ENCODE data around the gene GDAP2.
A peak's percentile ranks its signal among the peaks of the same experiment; 100 is the strongest.
"Not testable (repeated sequence)": the region's sequence is repeated elsewhere in the genome, so short reads cannot be mapped to it uniquely, and the experiment has no call there.

GDAP2 gene

GRCh38 chr1:117897551-117897950 is 31.9 kb downstream of the GDAP2 start:
- no peak for DNase-seq

GRCh38 chr1:117895482-117896114 is 33.8 kb downstream of the GDAP2 start:
- DNase-seq, result peak; percentile 18

GRCh38 chr1:117894078-117894477 is 35.3 kb downstream of the GDAP2 start:
- DNase-seq, result no peak

- DNase-seq, result no peak
Measured at GRCh38 chr1:117892512-117892911, 36.9 kb downstream of the GDAP2 start.

- DNase-seq, result no peak
Measured at GRCh38 chr1:117890452-117890851, 39.0 kb downstream of the GDAP2 start.

- DNase-seq, result no peak
Measured at GRCh38 chr1:117886101-117886795, 43.2 kb downstream of the GDAP2 start.

- DNase-seq, result no peak
Measured at GRCh38 chr1:117883616-117884015, 45.8 kb downstream of the GDAP2 start.

GRCh38 chr1:117879284-117879683 is 50.1 kb downstream of the GDAP2 start:
- no peak for DNase-seq

- no peak for DNase-seq
Measured at GRCh38 chr1:117877823-117878222, 51.6 kb downstream of the GDAP2 start.

GRCh38 chr1:117871013-117871412 is 58.4 kb downstream of the GDAP2 start:
- DNase-seq, result no peak

GRCh38 chr1:117861694-117862093 is 67.7 kb downstream of the GDAP2 start:
- DNase-seq, result no peak

GRCh38 chr1:117860896-117861610 is 68.4 kb downstream of the GDAP2 start:
- DNase-seq, result no peak

GRCh38 chr1:117859901-117860300 is 69.5 kb downstream of the GDAP2 start:
- no peak for DNase-seq

- DNase-seq, result no peak
Measured at GRCh38 chr1:117857418-117857817, 72.0 kb downstream of the GDAP2 start.

GRCh38 chr1:117852853-117853553 is 76.4 kb downstream of the GDAP2 start:
- no peak for DNase-seq

GRCh38 chr1:117851687-117852086 is 77.7 kb downstream of the GDAP2 start:
- DNase-seq, result no peak

- no peak for DNase-seq
Measured at GRCh38 chr1:117846674-117847425, 82.6 kb downstream of the GDAP2 start.

- DNase-seq, result not testable (repeated sequence)
Measured at GRCh38 chr1:117844478-117844877, 84.9 kb downstream of the GDAP2 start.

GRCh38 chr1:117843791-117844190 is 85.6 kb downstream of the GDAP2 start:
- no peak for DNase-seq

GRCh38 chr1:117842408-117843170 is 86.8 kb downstream of the GDAP2 start:
- no peak for DNase-seq

- no peak for DNase-seq
Measured at GRCh38 chr1:117841117-117841650, 88.2 kb downstream of the GDAP2 start.

GRCh38 chr1:117838911-117839310 is 90.5 kb downstream of the GDAP2 start:
- DNase-seq, result no peak
